Measurements from ENCODE around the gene NAB2. TPM values are rescaled to one million over a fixed set of nuclear protein-coding genes. Genes with fewer than 3 reads are reported as not detected.

NAB2 gene
- total RNA-seq, 2 donors from 2014 or later: 27.0 to 36.3 TPM

GRCh38 chr12:57091638-57092528, 3.0 kb downstream of the NAB2 start:
- peak; percentile 76 for DNase-seq (ENCODE audit: low spot score)
- intact Hi-C loops (cut with DNase I): no loop called here

- intact Hi-C loops (cut with DNase I): no loop called here
- peak; percentile 55 for DNase-seq (ENCODE audit: low spot score)
These were observed 3.6 kb downstream of the NAB2 start for GRCh38 chr12:57092529-57092862.

GRCh38 chr12:57092876-57093414, 4.0 kb downstream of the NAB2 start:
- DNase-seq (ENCODE audit: low spot score): peak; percentile 63
- intact Hi-C loops (cut with DNase I): no loop called here

DNA sequence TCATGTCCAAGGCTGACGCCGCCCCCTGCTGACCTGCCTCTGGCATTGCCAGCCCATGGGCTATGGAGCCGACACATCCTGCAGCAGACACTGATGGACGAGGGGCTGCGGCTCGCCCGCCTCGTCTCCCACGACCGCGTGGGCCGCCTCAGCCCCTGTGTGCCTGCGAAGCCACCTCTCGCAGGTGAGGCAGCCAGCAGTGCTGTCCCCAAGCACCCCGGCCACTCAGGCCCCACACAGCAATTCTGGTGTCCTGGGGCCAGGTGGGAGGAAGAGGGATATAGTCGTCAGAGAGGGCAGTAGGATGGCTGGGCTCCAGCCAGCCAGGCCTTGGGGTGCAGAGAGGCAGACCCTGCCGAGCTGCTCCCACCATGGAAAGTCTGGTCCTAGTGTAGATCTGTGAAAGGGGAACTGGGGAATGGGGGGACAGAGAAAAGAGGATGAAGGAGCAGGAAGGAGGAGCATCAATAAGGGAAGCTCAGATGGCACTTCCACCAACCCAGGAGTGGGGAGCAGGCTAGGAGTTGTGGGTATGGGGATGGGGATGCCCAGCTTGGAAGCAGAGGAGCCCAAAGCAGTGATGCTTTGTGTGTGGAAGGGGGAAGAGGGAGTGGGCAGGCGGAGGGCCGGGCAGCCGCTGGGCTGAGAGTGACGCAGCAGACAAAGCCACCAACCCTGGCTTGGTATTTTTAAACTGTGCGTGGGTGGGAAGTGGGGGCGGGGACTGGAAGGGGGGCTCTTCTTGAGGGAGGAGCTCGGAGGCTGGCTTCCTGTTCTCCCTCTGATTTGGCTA, 4.7 kb downstream of the NAB2 start:
- peak; percentile 92 for DNase-seq (ENCODE audit: low spot score)
- intact Hi-C loops (cut with DNase I): no loop called here

GRCh38 chr12:57094208-57095160, 5.6 kb downstream of the NAB2 start:
- intact Hi-C loops (cut with DNase I): no loop called here

DNA sequence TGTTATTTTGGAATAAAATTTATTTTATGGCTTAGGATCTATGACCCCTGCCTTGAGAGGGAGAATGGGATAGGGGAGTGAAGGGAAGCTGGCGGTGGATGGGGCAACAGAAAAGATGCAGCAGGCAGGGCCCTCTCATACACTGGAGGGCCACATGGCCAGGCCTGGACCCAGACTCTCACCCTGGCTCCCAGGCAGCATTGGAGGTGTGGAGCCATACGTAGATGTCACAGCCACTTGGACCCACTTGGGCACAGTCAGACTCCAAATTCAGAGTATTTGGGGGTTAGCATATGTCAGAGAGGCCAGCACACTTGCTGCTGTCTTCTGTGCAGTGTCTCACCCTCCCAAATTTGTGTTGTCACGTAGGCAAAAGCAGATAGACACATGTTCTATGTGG, 6.5 kb downstream of the NAB2 start:
- intact Hi-C loops (cut with DNase I): no loop called here
- DNase-seq (ENCODE audit: low spot score): peak; percentile 11

More at GRCh38 chr12:57094208-57095160, 5.6 kb downstream of the NAB2 start:
- peak; percentile 79 for DNase-seq (ENCODE audit: low spot score)

DNA sequence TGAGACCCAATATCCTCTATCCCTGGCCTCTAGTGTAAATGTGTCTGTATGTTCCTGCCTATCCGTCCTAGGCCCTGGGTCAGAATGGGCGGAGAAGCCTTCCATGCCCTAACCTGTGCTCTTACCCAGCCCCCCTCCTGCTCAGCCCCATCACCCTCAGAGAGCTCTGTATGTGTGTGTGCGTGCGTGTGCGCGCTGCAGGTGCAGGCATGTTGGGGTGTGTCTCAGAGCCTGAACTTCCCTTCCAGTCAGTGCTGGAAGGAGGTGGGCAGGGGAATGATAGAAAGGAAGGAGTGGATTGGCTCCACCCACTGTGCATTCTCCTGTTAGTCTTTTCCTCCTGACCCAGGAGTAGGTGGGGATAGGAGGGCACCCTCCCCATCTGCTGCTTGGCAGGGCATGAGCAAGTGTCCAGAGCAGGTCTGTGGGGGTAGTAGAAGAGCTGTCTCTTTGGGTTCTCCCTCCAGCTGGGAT, 7.2 kb downstream of the NAB2 start:
- intact Hi-C loops (cut with DNase I): no loop called here
- DNase-seq (ENCODE audit: low spot score): peak; percentile 66

DNA sequence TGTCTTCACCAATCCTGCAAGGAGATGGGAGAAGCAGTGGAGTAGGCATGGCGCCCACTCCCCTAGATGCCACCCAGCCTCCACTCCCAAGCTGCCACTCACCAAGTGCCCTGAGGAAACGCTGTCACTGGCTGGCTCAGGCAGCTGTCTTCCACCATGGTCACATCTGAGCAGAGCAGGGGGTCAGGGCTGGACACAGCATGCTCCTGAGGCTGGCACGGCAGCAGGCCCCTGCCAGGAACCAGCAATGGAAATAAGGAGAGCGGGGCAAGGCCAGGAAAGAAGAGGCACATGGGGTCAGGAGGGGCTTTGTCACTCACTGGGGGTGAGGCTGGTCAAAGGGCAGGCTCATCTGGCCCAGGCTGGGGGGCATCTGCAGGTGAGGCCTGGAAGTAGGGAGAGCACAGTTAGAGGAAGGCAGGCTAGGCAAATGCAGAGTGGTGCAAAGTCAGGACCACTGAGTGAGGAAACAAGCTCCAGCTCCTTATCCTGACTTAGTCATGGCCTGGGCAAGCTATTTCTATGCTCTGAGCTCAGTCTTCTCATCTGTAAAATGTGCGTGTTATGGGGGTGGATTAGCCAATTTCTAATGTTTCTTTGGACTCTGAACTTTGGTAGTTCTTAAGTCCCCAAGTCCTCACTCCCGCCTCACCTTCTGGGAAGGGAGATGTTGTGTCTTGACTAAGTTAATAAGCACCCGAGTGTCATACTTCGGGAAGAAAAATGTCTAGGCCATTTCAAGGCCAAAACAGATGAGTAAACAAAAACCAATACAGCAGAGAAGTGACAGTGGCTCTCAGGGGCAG, 8.0 kb downstream of the NAB2 start:
- intact Hi-C loops (cut with DNase I): no loop called here
- DNase-seq (ENCODE audit: low spot score): peak; percentile 62

DNA sequence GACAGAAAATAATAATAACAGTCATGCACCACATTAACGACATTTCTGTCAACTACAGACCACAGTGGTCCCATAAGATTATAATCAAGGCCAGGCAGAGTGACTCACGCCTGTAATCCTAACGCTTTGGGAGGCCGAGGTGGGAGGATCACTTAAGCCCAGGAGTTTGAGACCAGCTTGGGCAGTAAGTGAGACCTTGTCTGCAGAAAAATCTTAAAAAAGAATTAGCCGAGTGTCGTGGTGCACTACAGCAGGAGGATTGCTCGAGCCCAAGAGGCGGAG, 8.6 kb downstream of the NAB2 start:
- intact Hi-C loops (cut with DNase I): no loop called here
- peak; percentile 35 for DNase-seq (ENCODE audit: low spot score)

DNA sequence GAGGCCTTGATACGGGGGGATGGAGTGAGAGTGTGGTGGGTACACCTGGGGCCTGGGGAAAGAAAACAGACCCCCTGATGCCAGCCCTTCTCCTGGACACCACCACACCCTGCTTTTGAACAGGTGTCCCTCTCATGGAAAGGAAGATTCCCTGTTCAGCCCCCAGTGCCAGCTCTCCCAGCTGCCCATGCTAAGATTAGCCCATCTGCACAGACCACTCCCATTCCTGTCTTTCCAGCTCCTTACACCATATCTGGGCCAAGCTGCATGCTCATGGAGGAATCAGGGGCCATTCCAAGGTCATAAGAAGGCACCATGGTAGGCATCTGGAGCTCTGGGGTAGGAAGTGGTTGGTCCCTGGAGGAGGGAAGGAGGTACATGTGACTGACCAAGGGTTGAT, 9.6 kb downstream of the NAB2 start:
- peak; percentile 48 for DNase-seq (ENCODE audit: low spot score)
- intact Hi-C loops (cut with DNase I): no loop called here

DNA sequence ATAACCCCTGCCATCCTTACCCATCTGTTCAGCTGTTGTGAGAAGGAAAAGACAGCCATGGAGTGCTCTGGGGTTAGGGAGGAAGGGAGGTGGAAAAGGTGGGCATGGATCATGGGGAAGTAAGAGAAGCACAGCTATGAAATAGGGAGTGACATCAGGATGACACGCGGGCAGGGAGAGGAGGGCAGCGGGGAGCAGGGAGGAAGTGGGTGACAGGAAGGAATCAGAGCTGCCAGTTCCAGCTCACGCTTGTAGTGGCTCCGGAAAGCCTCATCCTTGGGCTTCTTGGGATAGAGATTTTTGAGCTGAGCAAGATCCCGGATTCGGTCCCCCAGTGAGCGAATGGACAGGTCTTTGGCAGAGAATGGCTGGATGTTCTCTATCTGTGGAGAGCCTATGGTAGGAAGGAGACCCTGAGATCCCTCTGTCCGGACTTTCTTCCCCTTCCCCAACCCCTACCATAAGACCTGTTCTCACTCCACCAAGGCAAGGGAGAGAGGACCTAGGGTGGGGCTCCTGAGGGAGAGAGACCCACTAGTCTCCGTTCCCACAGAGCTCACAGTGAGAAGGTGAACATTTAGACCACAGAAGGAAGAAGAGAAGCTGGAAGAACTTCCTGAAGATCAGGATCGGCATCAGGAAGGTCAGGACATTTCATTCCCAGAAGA, 10.3 kb downstream of the NAB2 start:
- peak; percentile 29 for DNase-seq (ENCODE audit: low spot score)
- intact Hi-C loops (cut with DNase I): no loop called here

DNA sequence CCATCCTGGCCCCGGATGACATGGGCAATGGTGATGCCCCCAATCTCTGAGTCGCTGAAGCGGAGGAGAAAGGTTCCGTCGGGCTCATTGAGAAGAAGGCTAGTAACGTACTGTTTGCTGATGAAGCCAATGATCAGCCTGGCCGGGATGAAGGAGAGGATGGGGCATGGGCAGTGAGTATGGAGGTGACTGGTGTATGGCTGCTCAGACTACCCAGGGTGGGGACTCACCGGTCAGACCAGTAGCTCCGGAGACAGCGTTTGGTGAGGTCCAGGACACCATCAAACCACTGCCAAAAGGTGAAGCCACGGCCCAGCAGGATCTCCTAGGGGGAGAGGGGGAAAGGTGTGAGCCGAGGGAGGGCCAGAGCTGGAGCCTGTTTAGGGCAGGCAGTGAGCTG, 10.9 kb downstream of the NAB2 start:
- DNase-seq (ENCODE audit: low spot score): peak; percentile 23
- intact Hi-C loops (cut with DNase I): no loop called here

- intact Hi-C loops (cut with DNase I): no loop called here
These were observed 13.2 kb downstream of the NAB2 start for GRCh38 chr12:57101892-57102695.

GRCh38 chr12:57103856-57104255, 14.9 kb downstream of the NAB2 start:
- DNase-seq (ENCODE audit: low spot score): no peak
- intact Hi-C loops (cut with DNase I): no loop called here

More at GRCh38 chr12:57101892-57102695, 13.2 kb downstream of the NAB2 start:
- DNase-seq (ENCODE audit: low spot score): peak; percentile 76

DNA sequence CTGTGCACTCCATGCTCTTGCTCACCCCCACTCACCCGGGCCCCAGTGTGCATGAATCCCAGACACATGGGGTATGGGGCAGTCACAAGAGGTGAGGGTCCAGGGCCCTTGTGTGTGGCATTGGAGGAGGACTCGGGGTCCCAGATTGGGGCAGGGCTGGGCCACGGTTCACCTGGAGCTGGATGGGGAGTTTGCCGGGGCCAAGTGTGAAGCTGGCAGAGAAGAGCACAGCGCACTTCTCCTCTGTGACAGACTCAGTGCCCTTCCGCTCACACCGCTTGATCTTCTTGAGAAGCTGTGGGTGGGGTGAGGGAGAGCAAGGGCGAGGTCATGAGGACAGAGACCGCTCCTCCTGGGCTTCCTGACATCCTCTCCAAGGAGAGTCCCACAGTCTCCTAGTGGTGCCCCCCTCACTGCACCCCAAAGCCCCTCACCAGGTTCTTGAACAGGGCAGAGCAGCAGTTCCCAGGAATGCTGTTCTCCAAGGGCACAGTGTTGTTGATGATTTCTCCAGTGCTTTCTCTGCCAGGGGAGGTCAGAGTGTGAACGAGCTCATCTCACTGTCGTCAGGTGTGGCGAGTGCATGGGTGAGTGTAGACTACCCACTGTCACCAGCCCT, 15.5 kb downstream of the NAB2 start:
- peak; percentile 70 for DNase-seq (ENCODE audit: low spot score)
- intact Hi-C loops (cut with DNase I): no loop called here

DNA sequence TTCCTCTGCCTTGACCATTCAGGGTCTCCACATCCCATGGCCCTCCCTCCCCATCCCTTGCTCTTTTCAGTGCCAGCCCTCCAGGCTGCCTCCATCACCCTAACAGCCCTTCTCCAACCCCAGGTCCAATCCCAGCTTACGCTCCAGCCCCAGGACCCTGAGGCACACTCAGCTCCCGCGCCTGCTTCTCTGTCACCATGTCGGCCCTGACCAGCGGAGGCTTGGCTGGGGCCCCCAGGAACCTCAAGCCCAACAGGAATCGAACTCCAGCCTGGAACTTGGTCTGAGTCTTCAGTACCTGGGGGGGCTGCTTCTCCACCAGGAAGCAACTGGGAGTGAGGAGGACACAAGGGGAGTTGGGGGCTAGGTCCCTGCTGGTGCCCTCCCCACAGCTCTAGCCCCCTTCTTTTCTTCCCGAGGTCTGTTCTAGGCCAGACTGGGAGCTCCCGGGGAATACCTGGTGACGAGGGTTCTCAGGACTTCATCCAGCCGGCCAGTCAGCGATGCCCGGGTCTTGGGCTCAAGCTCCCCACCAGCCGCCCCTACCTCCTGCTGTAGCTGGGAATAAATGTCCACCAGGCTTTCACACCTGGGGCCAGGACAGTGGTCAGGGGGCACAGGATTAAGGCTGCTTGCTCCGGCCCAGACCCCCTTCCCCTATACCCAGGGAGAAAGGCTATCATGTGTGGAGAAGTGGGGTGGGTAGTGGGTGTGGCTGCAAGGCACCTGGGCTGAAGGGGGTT, 16.3 kb downstream of the NAB2 start:
- DNase-seq (ENCODE audit: low spot score): peak; percentile 64
- intact Hi-C loops (cut with DNase I): no loop called here
